Right lobe of liver (tissue), 4 donors: Measurements from ENCODE around the gene TMEM204.

Source experiments
- CTCF ChIP-seq, 4 donors: fragments of 200-600 bp in 3 of 4; fragments of 450-650 bp in 1 of 4; IDR thresholded peaks; one replicate each; pipeline versions ENCODE4 v1.5.1 to v1.8.0; 2016 to 2022; ENCODE audit warnings: antibody characterized with exemption in 4 of 4, mild to moderate bottlenecking in 2 of 4
- POLR2A ChIP-seq: fragments of 450-650 bp; IDR thresholded peaks from one replicate; pipeline ENCODE4 v1.6.1; 2017; ENCODE audit warnings: antibody characterized with exemption, mild to moderate bottlenecking
- donor health status: DM: no; HTN: no; CAD: no.
- donor health status: DM: no; HTN: no; CAD: no.
- donor health status: DM: no; HTN: yes; CAD: no.

GRCh38 chr16:1538804-1539520 lies 5.5 kb downstream of the TMEM204 start:
- TF ChIP-seq CTCF (IDR thresholded peaks at IDR 0.05), result no peak
- no peak for TF ChIP-seq POLR2A
